Stimulated activated CD4-positive, alpha-beta T cell treated with anti-CD3 and anti-CD28 coated beads, Interleukin-15, amount 100 ng/mL, for 1 hour (primary cell): ENCODE data around the gene PLCB4.
"Not testable (repeated sequence)": the region's sequence is repeated elsewhere in the genome, so short reads cannot be mapped to it uniquely, and the experiment has no call there.

Experiments used
- DNase-seq, 2 donors: peaks; one replicate each; pipeline ENCODE4 v3.0.0-alpha.2; 2020; ENCODE audit warnings: low read depth in 1 of 2, low spot score in 1 of 2

PLCB4 gene

GRCh38 chr20:9068841-9069663 is at the start of gene PLCB4:
PLCB4 (plus strand) TSS chr20:9069087; CDS start chr20:9307815, 238,728 bp downstream.
- no peak for DNase-seq

GRCh38 chr20:9019833-9020232 is 49.1 kb upstream of the PLCB4 start:
- no peak for DNase-seq

GRCh38 chr20:9021216-9021615 is 47.7 kb upstream of the PLCB4 start:
- no peak for DNase-seq

GRCh38 chr20:9021699-9022098 is 47.2 kb upstream of the PLCB4 start:
- no peak for DNase-seq

GRCh38 chr20:9022376-9022775 is 46.5 kb upstream of the PLCB4 start:
- DNase-seq, result no peak

GRCh38 chr20:9024606-9025005 is 44.3 kb upstream of the PLCB4 start:
- DNase-seq, result no peak

GRCh38 chr20:9025011-9025410 is 43.9 kb upstream of the PLCB4 start:
- DNase-seq, result no peak

GRCh38 chr20:9025643-9026042 is 43.2 kb upstream of the PLCB4 start:
- DNase-seq, result no peak

GRCh38 chr20:9027626-9028025 is 41.3 kb upstream of the PLCB4 start:
- no peak for DNase-seq

GRCh38 chr20:9028419-9028818 is 40.5 kb upstream of the PLCB4 start:
- no peak for DNase-seq

- DNase-seq, result no peak
Measured at GRCh38 chr20:9031991-9032390, 36.9 kb upstream of the PLCB4 start.

GRCh38 chr20:9032758-9033157 is 36.1 kb upstream of the PLCB4 start:
- DNase-seq, result no peak

GRCh38 chr20:9035126-9035525 is 33.8 kb upstream of the PLCB4 start:
- no peak for DNase-seq

- DNase-seq, result no peak
Measured at GRCh38 chr20:9036593-9036992, 32.3 kb upstream of the PLCB4 start.

GRCh38 chr20:9038791-9039535 is 29.9 kb upstream of the PLCB4 start:
- no peak for DNase-seq

- no peak for DNase-seq
Measured at GRCh38 chr20:9040863-9041524, 27.9 kb upstream of the PLCB4 start.

- no peak for DNase-seq
Measured at GRCh38 chr20:9043364-9043763, 25.5 kb upstream of the PLCB4 start.

GRCh38 chr20:9047928-9048327 is 21.0 kb upstream of the PLCB4 start:
- not testable (repeated sequence) for DNase-seq

- no peak for DNase-seq
Measured at GRCh38 chr20:9051508-9051907, 17.4 kb upstream of the PLCB4 start.

- no peak for DNase-seq
Measured at GRCh38 chr20:9052136-9052535, 16.8 kb upstream of the PLCB4 start.

- no peak for DNase-seq
Measured at GRCh38 chr20:9053108-9053507, 15.8 kb upstream of the PLCB4 start.

GRCh38 chr20:9054176-9054575 is 14.7 kb upstream of the PLCB4 start:
- DNase-seq, result no peak
